ENCODE data around the gene NXN.
"Not testable (repeated sequence)": the region's sequence is repeated elsewhere in the genome, so short reads cannot be mapped to it uniquely, and the experiment has no call there.

NXN gene

GRCh38 chr17:978103-979093 is 1.2 kb downstream of the NXN start:
- DNase-seq: no peak

GRCh38 chr17:977166-977565 is 2.4 kb downstream of the NXN start:
- no peak for DNase-seq

GRCh38 chr17:976312-976711 is 3.3 kb downstream of the NXN start:
- DNase-seq: no peak

- no peak for DNase-seq
Measured at GRCh38 chr17:975371-975915, 4.1 kb downstream of the NXN start.

DNA sequence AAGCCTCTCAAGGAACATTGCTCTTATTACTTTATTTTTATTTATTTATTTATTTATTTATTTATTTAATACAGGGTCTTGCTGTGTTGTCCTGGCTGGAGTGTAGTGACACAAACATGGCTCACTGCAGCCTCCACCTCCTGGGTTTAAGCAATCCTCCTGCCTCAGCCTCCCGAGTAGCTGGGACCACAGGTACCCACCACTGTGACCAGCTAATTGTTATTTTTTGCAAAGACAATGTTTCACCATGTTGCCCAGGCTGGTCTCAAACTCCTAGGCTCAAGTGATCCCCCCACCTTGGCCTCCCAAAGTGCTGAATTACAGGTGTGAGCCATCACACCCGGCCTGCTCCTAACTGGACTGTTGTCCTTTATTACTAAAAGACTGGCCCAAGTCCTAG is 4.8 kb downstream of the NXN start:
- not testable (repeated sequence) for DNase-seq

- no peak for DNase-seq
Measured at GRCh38 chr17:973053-973452, 6.5 kb downstream of the NXN start.

DNA sequence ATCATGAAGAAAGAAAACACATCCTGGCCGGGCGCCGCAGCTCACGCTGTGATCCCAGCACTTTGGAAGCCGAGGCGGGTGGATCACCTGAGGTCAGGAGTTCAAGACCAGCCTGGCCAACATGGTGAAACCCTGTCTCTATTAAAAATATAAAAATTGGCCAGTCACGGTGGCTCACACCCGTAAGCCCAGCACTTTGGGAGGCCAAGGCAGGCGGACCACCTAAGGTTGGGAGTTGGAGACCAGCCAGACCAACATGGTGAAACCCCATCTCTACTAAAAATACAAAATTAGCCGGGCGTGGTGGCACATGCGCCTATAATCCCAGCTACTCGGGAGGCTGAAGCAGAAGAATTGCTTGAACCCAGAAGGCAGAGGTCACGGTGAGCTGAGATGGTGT is 7.7 kb downstream of the NXN start:
- DNase-seq: not testable (repeated sequence)

GRCh38 chr17:970364-970763 is 9.2 kb downstream of the NXN start:
- no peak for DNase-seq

GRCh38 chr17:969811-970355 is 9.7 kb downstream of the NXN start:
- DNase-seq: no peak

DNA sequence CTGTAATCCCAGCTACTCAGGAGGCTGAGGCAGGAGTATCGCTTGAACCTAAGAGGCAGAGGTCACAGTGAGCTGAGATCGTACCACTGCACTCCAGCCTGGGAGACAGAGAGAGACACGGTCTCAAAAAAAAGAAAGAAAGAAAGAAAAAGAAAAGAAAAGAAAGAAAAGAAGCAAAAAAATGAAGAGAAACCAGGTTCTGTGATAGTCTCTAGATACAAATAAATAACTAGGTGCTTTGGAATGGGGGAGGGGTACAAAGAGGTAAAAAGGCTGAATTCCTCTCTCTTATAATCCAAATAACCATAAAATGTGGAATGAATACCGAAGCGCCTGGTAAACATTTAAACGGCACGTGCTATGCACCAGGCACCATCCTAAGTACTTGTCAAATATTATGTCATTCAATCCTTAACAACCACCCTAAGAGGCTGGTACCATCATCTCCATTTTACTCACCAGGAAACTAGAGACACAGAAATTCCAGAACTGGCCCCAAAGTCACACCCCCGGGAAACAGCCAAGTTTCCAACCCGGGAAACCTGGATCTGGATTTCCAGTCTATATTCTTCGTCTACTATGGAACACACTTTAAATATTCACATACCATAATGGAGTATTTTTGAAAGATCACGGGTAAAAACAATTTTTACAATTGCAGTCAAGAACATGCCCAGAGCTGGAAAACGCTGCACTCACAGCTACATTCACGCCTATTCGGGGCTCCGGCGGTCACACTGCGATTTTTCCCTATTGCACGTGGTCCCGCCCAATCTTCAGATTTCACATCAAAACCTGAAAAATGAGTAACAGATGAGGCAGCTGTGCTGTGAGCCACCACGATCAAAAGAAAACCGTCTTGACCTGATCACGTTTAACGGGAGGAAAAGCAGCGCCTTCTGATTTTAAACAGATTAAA is 10.5 kb downstream of the NXN start:
- no peak for DNase-seq

DNA sequence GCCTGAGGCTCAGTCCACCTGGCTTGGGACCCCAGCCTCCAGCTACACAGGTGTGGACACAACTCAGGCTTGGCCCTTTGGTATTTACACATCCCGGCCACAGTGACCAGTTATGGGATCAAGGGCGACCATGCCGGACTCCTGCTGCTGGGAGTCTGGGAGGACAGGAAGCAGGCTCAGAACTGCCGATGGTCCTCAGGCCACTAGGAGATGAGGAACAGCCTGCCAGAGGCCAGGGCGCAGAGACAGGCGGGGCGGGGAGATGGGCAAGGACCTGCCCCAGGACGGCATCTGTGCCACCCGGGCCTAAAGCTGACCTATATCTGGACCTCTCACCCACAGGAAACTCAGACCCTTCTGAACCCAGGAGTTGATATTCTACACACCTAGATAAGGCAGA is 12.5 kb downstream of the NXN start:
- no peak for DNase-seq

DNA sequence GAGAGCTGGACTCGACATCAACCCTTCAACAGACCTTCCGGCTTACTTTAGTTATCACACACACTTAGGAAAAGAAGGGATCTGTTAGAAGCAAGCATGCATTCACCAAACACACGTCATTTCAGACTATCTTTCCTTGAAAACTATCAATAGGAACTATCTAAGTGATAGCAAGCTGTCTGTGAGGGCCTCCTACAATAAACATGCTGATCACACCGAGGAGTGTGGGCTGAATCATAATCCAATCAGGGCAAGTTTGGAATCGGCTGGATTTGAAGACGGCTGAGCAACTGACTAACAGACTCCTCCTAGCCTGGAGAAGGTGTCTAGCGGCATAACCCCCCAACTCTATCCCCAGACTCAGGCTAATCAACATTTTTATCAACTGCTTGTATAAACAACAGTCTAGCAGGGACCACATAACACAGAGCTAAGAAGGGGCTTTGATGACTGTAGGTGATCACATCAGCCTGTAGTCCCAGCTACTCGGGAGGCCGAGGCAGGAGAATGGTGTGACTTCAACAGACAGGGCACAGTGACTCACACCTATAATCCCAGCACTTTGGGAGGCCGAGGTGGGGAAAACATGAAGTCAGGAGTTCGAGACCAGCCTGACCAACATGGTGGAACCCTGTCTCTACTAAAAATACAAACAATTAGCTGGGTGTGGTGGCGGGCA is 14.1 kb downstream of the NXN start:
- no peak for DNase-seq

DNA sequence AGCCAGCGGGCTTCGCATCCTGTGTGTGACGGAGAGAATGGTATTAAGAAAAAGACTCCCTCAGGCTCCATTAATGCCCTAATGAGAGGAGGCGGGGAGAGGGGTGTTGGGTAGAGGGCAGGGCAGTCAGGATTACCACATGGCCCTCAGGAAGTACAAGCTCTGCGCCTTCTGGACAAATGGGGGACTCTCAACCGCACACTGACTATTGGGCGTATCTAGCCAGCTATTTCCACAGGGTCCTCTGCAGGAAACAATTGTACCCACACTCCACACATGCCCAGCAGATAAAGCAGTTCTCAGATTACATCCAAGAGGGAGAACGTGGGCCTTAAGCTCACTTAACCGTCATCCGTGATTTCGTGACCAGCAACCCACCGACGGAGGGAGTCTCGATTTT is 14.7 kb downstream of the NXN start:
- no peak for DNase-seq

DNA sequence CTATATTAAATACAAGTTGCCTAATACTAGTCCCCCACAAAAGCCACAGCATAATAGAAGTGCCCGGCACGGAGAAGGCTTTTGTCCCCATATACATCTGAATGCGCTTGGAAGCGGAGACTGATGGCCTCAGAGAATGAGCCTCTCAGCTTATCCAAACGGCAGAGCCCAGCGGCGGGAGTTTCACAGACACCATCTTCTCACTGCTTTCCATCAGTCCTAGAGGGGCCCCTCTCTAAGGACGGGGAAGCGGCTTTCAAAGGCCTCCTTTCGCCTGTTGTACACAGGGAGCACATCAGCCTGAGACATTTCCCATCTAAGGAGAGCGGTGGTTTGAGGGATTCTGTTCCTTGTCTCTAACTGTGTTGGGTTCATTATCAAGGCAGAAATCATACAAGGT is 16.9 kb downstream of the NXN start:
- no peak for DNase-seq

DNA sequence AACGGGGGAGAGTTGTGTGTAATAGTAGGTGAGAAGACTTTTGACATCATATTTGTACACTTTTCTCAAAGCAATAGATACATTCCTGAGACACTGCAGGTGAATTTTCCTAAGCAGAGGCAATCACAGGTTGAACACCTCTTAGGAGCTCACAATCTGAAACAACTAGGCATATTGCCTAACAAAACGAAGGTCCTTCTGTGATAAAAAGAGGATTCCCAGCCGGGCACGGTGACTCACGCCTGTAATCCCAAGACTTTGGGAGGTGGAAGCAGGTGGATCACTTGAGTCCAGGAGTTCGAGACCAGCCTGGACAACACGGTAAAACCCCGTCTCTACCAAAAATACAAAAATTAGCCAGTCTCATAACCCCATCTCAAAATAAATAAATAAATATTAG is 17.4 kb downstream of the NXN start:
- DNase-seq: no peak

- no peak for DNase-seq
Measured at GRCh38 chr17:958712-959451, 20.7 kb downstream of the NXN start.

GRCh38 chr17:957856-958421 is 21.6 kb downstream of the NXN start:
- DNase-seq: no peak

GRCh38 chr17:956905-957304 is 22.7 kb downstream of the NXN start:
- no peak for DNase-seq

DNA sequence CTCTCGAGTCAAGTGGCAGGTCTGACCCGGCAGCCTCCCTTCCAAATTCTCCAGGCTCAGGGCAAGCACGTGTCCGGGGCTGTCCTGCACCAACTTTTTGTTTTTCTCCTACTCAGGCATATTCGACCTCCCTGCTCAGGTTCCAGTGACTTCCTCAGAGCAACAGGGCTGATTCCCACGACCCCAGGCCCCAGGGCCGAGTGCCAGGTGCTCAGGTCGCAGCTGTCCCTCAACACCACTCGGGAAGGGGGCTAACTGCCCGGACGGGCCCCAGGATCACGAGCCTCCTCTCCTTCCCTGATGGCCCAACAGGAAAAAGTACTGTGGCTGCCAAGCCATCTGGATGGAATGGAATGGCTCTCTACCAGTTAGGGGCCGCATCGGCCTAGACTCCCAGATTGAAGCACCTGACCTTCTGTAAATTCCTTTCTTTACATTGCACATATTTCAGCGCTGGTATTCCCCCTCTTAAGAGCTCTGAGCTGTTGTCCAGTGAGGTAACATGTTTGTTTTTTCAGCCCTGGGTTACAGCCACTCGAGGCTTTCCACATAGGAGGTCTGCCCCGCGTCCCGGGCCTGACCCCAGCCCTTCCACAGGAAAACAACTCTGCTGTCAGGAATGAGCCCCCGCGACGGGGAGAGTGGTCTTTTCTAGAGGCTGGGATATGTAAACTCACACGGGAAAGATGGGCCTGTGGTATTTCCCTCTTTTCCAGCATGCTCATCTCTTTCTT is 25.0 kb downstream of the NXN start:
- DNase-seq: no peak

- no peak for DNase-seq
Measured at GRCh38 chr17:953767-954166, 25.8 kb downstream of the NXN start.

DNA sequence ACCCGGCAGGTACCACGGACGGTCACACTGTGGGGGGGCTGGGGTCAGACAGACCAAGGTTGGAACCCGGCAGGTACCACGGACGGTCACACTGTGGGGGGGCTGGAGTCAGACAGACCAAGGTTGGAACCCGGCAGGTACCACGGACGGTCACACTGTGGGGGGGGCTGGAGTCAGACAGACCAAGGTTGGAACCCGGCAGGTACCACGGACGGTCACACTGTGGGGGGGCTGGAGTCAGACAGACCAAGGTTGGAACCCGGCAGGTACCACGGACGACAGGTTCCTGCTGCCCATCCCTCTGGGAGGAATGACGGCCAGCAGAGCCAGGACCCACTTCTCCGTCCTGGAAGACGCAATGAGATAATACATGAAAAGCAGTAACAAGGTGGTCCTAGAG is 27.0 kb downstream of the NXN start:
- DNase-seq: not testable (repeated sequence)

Data from NCI-H187 (cell line).